MM.1S (cell line): ENCODE measurements around the gene DNAH9.

Experiments
- DNase-seq: peaks from one replicate; pipeline ENCODE4 v3.0.0-alpha.2; 2015
- H2AFZ ChIP-seq: fragments of 300-600 bp; sonication (generic); 2 replicates; pipeline ENCODE4 v1.6.0; 2016; ENCODE audit warnings: antibody characterized with exemption, low read length
- H3F3A ChIP-seq: fragments of 300-600 bp; sonication (generic); 2 replicates; pipeline ENCODE4 v1.6.1; 2016; ENCODE audit warnings: mild to moderate bottlenecking, antibody characterized with exemption, low read length, moderate library complexity, mixed read lengths; ENCODE audit not compliant: insufficient read depth
- H3K27ac ChIP-seq: fragments of 300-600 bp; sonication (generic); 2 replicates; pipeline ENCODE4 v1.5.1; 2016; ENCODE audit warnings: mild to moderate bottlenecking, low read length
- H3K27me3 ChIP-seq: fragments of 300-600 bp; sonication (generic); replicated peaks from 2 replicates; pipeline ENCODE4 v1.6.0; 2016; ENCODE audit warnings: low read length; ENCODE audit not compliant: insufficient read depth
- H3K36me3 ChIP-seq: fragments of 300-600 bp; sonication (generic); replicated peaks from 2 replicates; pipeline ENCODE4 v1.6.1; 2016; ENCODE audit warnings: mild to moderate bottlenecking, low read length, mixed read lengths; ENCODE audit not compliant: insufficient read depth
- H3K4me1 ChIP-seq: fragments of 300-600 bp; sonication (generic); 2 replicates; pipeline ENCODE4 v1.6.1; 2016; ENCODE audit warnings: low read length, mixed read lengths
- H3K4me2 ChIP-seq: fragments of 300-600 bp; sonication (generic); 2 replicates; pipeline ENCODE4 v1.6.0; 2016; ENCODE audit warnings: low read depth, low read length
- H3K4me3 ChIP-seq: fragments of 300-600 bp; sonication (generic); 2 replicates; pipeline ENCODE4 v1.5.1; 2016; ENCODE audit warnings: low read length, mixed read lengths
- H3K79me2 ChIP-seq: fragments of 300-600 bp; sonication (generic); 2 replicates; pipeline ENCODE4 v1.6.1; 2016; ENCODE audit warnings: mixed run types, low read length, mixed read lengths
- H3K9ac ChIP-seq: fragments of 300-600 bp; sonication (generic); 2 replicates; pipeline ENCODE4 v1.6.1; 2016; ENCODE audit warnings: low read length, mixed read lengths
- H3K9me2 ChIP-seq: fragments of 300-600 bp; sonication (generic); replicated peaks from 2 replicates; pipeline ENCODE4 v1.6.1; 2016; ENCODE audit warnings: mild to moderate bottlenecking, low read length, mixed read lengths; ENCODE audit not compliant: insufficient read depth
- H3K9me3 ChIP-seq: fragments of 300-600 bp; sonication (generic); replicated peaks from 2 replicates; pipeline ENCODE4 v1.6.1; 2016; ENCODE audit warnings: mild to moderate bottlenecking, low read length, mixed read lengths; ENCODE audit not compliant: insufficient read depth
- H4K20me1 ChIP-seq: fragments of 300-600 bp; sonication (generic); 2 replicates; pipeline ENCODE4 v1.6.1; 2016; ENCODE audit warnings: mild to moderate bottlenecking, low read length, moderate library complexity, mixed read lengths; ENCODE audit not compliant: insufficient read depth
- EZH2 ChIP-seq: fragments of 300-600 bp; sonication (generic); optimal IDR thresholded peaks from 2 replicates; pipeline ENCODE3; 2017; ENCODE audit warnings: low read depth, mild to moderate bottlenecking, antibody characterized with exemption, low read length, mixed read lengths
- EZH2phosphoT487 ChIP-seq: fragments of 300-600 bp; sonication (generic); IDR thresholded peaks from 2 replicates; pipeline ENCODE4 v1.6.1; 2018; ENCODE audit warnings: antibody characterized with exemption, low read length
- TF ChIP-seq, protein P1 (sequence below): fragments of 300-600 bp; sonication (generic); IDR thresholded peaks from 2 replicates; pipeline ENCODE4 v1.5.1; 2016; ENCODE audit warnings: antibody characterized with exemption, low read length, mixed read lengths

Gene DNAH9

DNA sequence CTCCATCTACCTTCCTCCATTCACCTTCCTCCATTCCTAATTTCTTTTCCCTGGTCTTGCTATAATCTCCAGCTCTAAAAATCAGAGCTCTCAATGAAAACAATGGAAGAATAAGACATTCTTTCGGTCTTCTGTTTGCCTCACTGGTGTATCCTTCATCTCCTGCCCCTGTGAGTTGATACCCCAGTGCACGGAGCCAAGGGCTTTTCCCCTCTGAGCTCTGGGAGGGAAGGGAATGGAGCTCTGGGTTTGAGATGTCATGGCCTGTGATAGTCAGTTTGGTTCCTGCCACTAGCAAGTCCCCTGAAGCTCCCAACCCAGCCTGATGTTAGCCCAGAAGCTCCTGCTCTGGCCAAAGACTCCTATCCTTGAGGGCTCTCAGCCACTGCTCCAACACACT, 36.6 kb upstream of the DNAH9 start:
- Histone ChIP-seq H3K9me2 (no peaks in the 10 kb centered on the region), H3K9ac (no peak overlapping the region), H3F3A (no peaks in the 10 kb centered on the region), H2AFZ (no peak overlapping the region), H3K79me2 (no peaks in the 10 kb centered on the region), H3K4me2 (no peak overlapping the region), H3K27me3 (no peaks in the 10 kb centered on the region), H3K27ac (no peak overlapping the region), H3K9me3 (no peaks in the 10 kb centered on the region), H3K4me1 (no peaks in the 10 kb centered on the region), H4K20me1 (no peaks in the 10 kb centered on the region), H3K4me3 (no peak overlapping the region), H3K36me3 (no peaks in the 10 kb centered on the region)
- DNase-seq, result no peak
- TF ChIP-seq EZH2phosphoT487, result no peak
- no peak for TF ChIP-seq EZH2
- TF ChIP-seq, protein P1, sequence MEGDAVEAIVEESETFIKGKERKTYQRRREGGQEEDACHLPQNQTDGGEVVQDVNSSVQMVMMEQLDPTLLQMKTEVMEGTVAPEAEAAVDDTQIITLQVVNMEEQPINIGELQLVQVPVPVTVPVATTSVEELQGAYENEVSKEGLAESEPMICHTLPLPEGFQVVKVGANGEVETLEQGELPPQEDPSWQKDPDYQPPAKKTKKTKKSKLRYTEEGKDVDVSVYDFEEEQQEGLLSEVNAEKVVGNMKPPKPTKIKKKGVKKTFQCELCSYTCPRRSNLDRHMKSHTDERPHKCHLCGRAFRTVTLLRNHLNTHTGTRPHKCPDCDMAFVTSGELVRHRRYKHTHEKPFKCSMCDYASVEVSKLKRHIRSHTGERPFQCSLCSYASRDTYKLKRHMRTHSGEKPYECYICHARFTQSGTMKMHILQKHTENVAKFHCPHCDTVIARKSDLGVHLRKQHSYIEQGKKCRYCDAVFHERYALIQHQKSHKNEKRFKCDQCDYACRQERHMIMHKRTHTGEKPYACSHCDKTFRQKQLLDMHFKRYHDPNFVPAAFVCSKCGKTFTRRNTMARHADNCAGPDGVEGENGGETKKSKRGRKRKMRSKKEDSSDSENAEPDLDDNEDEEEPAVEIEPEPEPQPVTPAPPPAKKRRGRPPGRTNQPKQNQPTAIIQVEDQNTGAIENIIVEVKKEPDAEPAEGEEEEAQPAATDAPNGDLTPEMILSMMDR, result no peak

DNA sequence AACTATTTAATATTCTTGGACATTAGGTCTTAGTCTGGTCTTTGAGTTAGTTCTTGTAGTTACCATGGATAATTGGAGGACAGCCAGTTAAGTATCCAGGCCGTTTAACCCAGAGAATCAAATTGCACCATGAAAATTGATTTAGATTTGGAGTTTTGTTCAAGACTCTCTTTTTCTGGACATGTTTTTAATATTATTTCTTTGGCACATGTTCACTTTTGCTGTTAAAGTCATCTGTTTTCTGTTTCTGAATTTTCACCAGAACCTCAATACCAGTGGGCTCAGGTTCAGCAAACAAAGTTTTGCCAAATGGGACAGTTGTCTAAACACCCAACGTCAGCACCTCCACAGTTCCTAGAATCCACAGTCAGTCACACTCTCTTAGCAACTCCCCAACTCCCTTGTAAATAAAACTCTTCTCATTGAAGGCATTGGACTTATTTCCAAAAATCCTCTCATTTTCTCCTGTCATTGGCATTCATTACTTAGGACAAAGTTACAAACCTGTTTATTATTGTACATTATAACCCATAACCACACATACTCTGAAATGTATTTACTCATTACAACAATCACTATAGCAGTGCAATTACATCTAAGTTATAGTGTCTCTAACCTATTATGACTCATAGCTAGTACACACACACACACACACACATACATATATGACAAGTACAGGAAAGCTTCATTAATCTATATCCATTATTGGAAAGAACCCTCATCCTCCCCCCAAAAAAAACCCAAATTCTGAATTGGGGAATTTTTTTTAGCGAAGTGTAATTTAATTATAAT, 33.5 kb upstream of the DNAH9 start:
- no peak for DNase-seq
- no peak overlapping the region for H3K4me2 ChIP-seq
- H3K36me3 ChIP-seq, result no peaks in the 10 kb centered on the region
- H3K27me3 ChIP-seq, result no peaks in the 10 kb centered on the region
- H3K27ac ChIP-seq, result no peak overlapping the region
- no peak for TF ChIP-seq EZH2phosphoT487
- no peaks in the 10 kb centered on the region for H3K9me2 ChIP-seq
- H3K9me3 ChIP-seq, result no peaks in the 10 kb centered on the region
- H3K9ac ChIP-seq, result no peak overlapping the region
- no peak overlapping the region for H3K4me3 ChIP-seq
- no peaks in the 10 kb centered on the region for H4K20me1 ChIP-seq
- H3F3A ChIP-seq, result no peaks in the 10 kb centered on the region
- H3K4me1 ChIP-seq, result no peaks in the 10 kb centered on the region
- no peak overlapping the region for H2AFZ ChIP-seq
- H3K79me2 ChIP-seq, result no peaks in the 10 kb centered on the region

DNA sequence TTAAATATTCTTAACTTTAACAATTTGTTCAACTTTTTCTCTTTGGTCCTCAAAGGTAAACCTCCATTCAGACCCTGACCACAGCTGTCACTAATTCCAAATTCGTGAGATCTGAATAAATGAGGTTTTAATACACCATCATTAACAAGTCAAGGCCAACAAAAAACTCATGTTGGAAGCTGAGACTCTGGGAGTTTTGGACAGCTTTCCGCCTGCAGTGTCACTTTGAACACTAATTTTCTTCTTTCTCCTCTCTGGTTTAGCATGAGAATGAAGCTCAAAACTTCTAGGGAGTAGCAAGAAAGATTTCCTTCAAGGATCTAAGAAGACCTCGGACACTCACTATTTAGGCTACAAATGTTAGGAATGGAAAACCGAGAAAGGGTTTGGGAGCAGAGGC, 32.7 kb upstream of the DNAH9 start:
- Histone ChIP-seq H3K4me2 (no peak overlapping the region), H3K9me3 (no peaks in the 10 kb centered on the region), H3K9ac (no peak overlapping the region), H3K36me3 (no peaks in the 10 kb centered on the region), H3K4me3 (no peak overlapping the region), H3F3A (no peaks in the 10 kb centered on the region), H3K9me2 (no peaks in the 10 kb centered on the region), H2AFZ (no peak overlapping the region), H3K27me3 (no peaks in the 10 kb centered on the region), H4K20me1 (no peaks in the 10 kb centered on the region), H3K79me2 (no peaks in the 10 kb centered on the region), H3K27ac (no peak overlapping the region), H3K4me1 (no peaks in the 10 kb centered on the region)
- DNase-seq, result no peak
- no peak for TF ChIP-seq EZH2phosphoT487
- TF ChIP-seq, protein P1, result no peak
- no peak for TF ChIP-seq EZH2

DNA sequence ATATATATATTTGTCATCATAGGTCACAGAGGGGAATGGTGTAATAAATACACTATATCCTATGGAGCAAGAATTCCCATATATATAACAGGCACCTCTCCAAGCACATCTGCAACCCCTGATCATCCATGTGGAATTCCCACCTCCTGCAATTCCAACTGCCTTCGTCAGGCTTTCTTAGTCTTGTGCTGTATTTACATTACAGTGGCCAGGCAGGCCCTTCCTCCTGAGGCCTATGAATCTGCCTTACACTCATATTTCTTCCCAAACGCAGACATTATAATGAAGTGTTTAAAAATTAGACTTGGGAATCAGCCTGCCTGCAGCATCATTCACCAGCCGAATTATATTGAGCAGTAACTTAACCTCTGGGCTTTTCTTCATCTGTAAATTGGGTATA, 19.3 kb upstream of the DNAH9 start:
- DNase-seq, result no peak
- H3K4me2 ChIP-seq, result no peak overlapping the region
- no peak overlapping the region for H3K4me3 ChIP-seq
- H3K27ac ChIP-seq, result no peak overlapping the region
- no peak overlapping the region for H3K9ac ChIP-seq
- no peaks in the 10 kb centered on the region for H3K4me1 ChIP-seq
- no peaks in the 10 kb centered on the region for H3F3A ChIP-seq
- TF ChIP-seq EZH2phosphoT487, result no peak
- no peaks in the 10 kb centered on the region for H3K36me3 ChIP-seq
- H3K27me3 ChIP-seq, result no peaks in the 10 kb centered on the region
- H4K20me1 ChIP-seq, result no peaks in the 10 kb centered on the region
- H2AFZ ChIP-seq, result no peak overlapping the region
- H3K9me3 ChIP-seq, result no peaks in the 10 kb centered on the region
- no peaks in the 10 kb centered on the region for H3K9me2 ChIP-seq
- H3K79me2 ChIP-seq, result no peaks in the 10 kb centered on the region
